8988T (cell line): ENCODE results near the gene TDRKH.

Source experiments
- DNase-seq: peaks from one replicate; pipeline ENCODE4 v3.0.0; 2011

TDRKH gene

GRCh38 chr1:151820940-151821339 is 30.6 kb upstream of the TDRKH start:
- no peak for DNase-seq

GRCh38 chr1:151819976-151820623 is 29.8 kb upstream of the TDRKH start:
- no peak for DNase-seq

- no peak for DNase-seq
These were observed 29.0 kb upstream of the TDRKH start for GRCh38 chr1:151819227-151819835.

- no peak for DNase-seq
These were observed 27.0 kb upstream of the TDRKH start for GRCh38 chr1:151817353-151817730.

- DNase-seq: no peak
These were observed 26.4 kb upstream of the TDRKH start for GRCh38 chr1:151816548-151817352.

- no peak for DNase-seq
These were observed 25.5 kb upstream of the TDRKH start for GRCh38 chr1:151815716-151816327.

GRCh38 chr1:151814971-151815545 is 24.8 kb upstream of the TDRKH start:
- no peak for DNase-seq

GRCh38 chr1:151814426-151814825 is 24.1 kb upstream of the TDRKH start:
- DNase-seq: no peak

- DNase-seq: no peak
These were observed 23.1 kb upstream of the TDRKH start for GRCh38 chr1:151813271-151813977.

- no peak for DNase-seq
These were observed 20.9 kb upstream of the TDRKH start for GRCh38 chr1:151811181-151811580.

GRCh38 chr1:151809985-151810556 is 19.8 kb upstream of the TDRKH start:
- DNase-seq: no peak

- no peak for DNase-seq
These were observed 19.1 kb upstream of the TDRKH start for GRCh38 chr1:151809290-151809984.

- no peak for DNase-seq
These were observed 17.5 kb upstream of the TDRKH start for GRCh38 chr1:151807766-151808165.

GRCh38 chr1:151807131-151807530 is 16.8 kb upstream of the TDRKH start:
- DNase-seq: no peak

- no peak for DNase-seq
These were observed 15.9 kb upstream of the TDRKH start for GRCh38 chr1:151806170-151806569.

GRCh38 chr1:151805066-151805820 is 14.9 kb upstream of the TDRKH start, which contains the start of gene LINGO4:
TSS of gene LINGO4 (minus strand) at chr1:151805419. CDS start at chr1:151802704, 2,715 bp downstream.
- DNase-seq: no peak

- DNase-seq: no peak
These were observed 13.6 kb upstream of the TDRKH start for GRCh38 chr1:151803915-151804314.

- DNase-seq: no peak
These were observed 12.9 kb upstream of the TDRKH start for GRCh38 chr1:151803164-151803563.

GRCh38 chr1:151802372-151802771 is 12.1 kb upstream of the TDRKH start:
- no peak for DNase-seq

GRCh38 chr1:151801846-151802245 is 11.5 kb upstream of the TDRKH start:
- DNase-seq: no peak
